Endothelial cell of umbilical vein (primary cell): ENCODE measurements around the gene ITPKB. TPM values are rescaled to one million over a fixed set of nuclear protein-coding genes. Genes with fewer than 3 reads are reported as not detected.

Experiments used
- Bru-seq: library from RNA; stranded (reverse); fragments of 400-500 nt; gene quantifications from one replicate; lab custom pipeline; 2021; lab: Mats Ljungman, UMichigan
- BruChase-seq, 2 experiments: library from RNA; stranded (reverse); fragments of 400-500 nt; gene quantifications; one replicate each; lab custom pipeline; 2021; lab: Mats Ljungman, UMichigan
- BruUV-seq: library from RNA; stranded (reverse); fragments of 400-500 nt; replicated peaks from 2 replicates; lab custom pipeline; 2021; lab: Mats Ljungman, UMichigan
- CTCF ChIA-PET: fragments of 300-600, 350-600 bp; sonication (Branson Sonifier 250); formaldehyde crosslinking; loops from one replicate; lab custom pipeline; 2021; ENCODE audit warnings: antibody characterized with exemption, inconsistent platforms; lab: Charles Lee
- POLR2A ChIA-PET: fragments of 300-600, 350-600 bp; sonication (Branson Sonifier 250); formaldehyde crosslinking; loops from one replicate; lab custom pipeline; 2021; ENCODE audit warnings: antibody characterized with exemption, inconsistent platforms; lab: Charles Lee
- DNase-seq: peaks from one replicate; pipeline ENCODE4 v3.0.0-alpha.2; 2011; ENCODE audit warnings: low read depth, low spot score
- FAIRE-seq: peaks from 2 replicates; lab custom pipeline; 2011; peaks lifted over from hg19 to GRCh38; lab: Jason Lieb, UNC
- H2AFZ ChIP-seq: 2 replicates; pipeline ENCODE4 v1.6.0; 2012; ENCODE audit warnings: low read depth, low read length, control low read depth, inconsistent platforms
- H3K27ac ChIP-seq: 2 replicates; pipeline ENCODE4 v1.5.1; 2011; ENCODE audit warnings: low read depth, mild to moderate bottlenecking, control low read depth, low read length, moderate library complexity; ENCODE audit not compliant: insufficient read depth
- H3K27me3 ChIP-seq, 2 experiments: 2 replicates each; pipeline versions ENCODE4 v1.6.0 to v1.6.1; 2011; ENCODE audit warnings: low read length in 2 of 2, mixed read lengths in 1 of 2; ENCODE audit not compliant: control insufficient read depth in 2 of 2, insufficient read depth in 2 of 2
- H3K36me3 ChIP-seq, 2 experiments: 2 replicates in 1 of 2; 3 replicates in 1 of 2; pipeline ENCODE4 v1.5.1; 2011; ENCODE audit warnings: low read length in 2 of 2, mild to moderate bottlenecking in 1 of 2, moderate library complexity in 1 of 2; ENCODE audit not compliant: control insufficient read depth in 2 of 2, insufficient read depth in 2 of 2; ENCODE audit errors: extremely low read depth in 1 of 2
- H3K4me1 ChIP-seq: 3 replicates; pipeline ENCODE4 v1.5.1; 2011; ENCODE audit warnings: mild to moderate bottlenecking, low read length; ENCODE audit not compliant: control insufficient read depth, insufficient read depth; ENCODE audit errors: extremely low read depth
- H3K4me2 ChIP-seq: 2 replicates; pipeline ENCODE4 v1.6.1; 2011; ENCODE audit warnings: low read length, control low read depth, mixed read lengths; ENCODE audit not compliant: insufficient read depth
- H3K4me3 ChIP-seq, 3 experiments: fragments of 200-600 bp in 1 of 3; sonication (generic), shearing (Covaris generic) in 1 of 3; replicated peaks in 1 of 3; 2 replicates each; pipeline ENCODE4 v1.5.1; 2011 to 2016; ENCODE audit warnings: control low read depth in 3 of 3, low read length in 3 of 3, mild to moderate bottlenecking in 2 of 3, inconsistent platforms in 1 of 3, low read depth in 1 of 3, moderate library complexity in 1 of 3; ENCODE audit not compliant: insufficient read depth in 1 of 3
- H3K79me2 ChIP-seq: 2 replicates; pipeline ENCODE4 v1.6.0; 2012; ENCODE audit warnings: low read length, inconsistent platforms; ENCODE audit not compliant: control insufficient read depth, insufficient read depth
- H3K9ac ChIP-seq: replicated peaks from 2 replicates; pipeline ENCODE3; 2011; ENCODE audit warnings: low read length, control low read depth; ENCODE audit not compliant: insufficient read depth; ENCODE audit errors: extremely low read depth
- H3K9me1 ChIP-seq: replicated peaks from 3 replicates; pipeline ENCODE4 v1.6.0; 2011; ENCODE audit warnings: mild to moderate bottlenecking, low read length; ENCODE audit not compliant: control insufficient read depth, insufficient read depth; ENCODE audit errors: extremely low read depth
- H3K9me3 ChIP-seq: replicated peaks from 2 replicates; pipeline ENCODE4 v1.5.1; 2012; ENCODE audit warnings: low read length, inconsistent platforms; ENCODE audit not compliant: control insufficient read depth, insufficient read depth
- H4K20me1 ChIP-seq: replicated peaks from 2 replicates; pipeline ENCODE3; 2011; ENCODE audit warnings: mild to moderate bottlenecking, low read length; ENCODE audit not compliant: control insufficient read depth, insufficient read depth; ENCODE audit errors: extremely low read depth
- EZH2 ChIP-seq: IDR thresholded peaks from 2 replicates; pipeline ENCODE4 v1.6.1; 2012; ENCODE audit warnings: borderline replicate concordance, low read depth, mild to moderate bottlenecking, moderate library complexity, low read length, inconsistent platforms; ENCODE audit not compliant: severe bottlenecking
- FOS ChIP-seq: IDR thresholded peaks from 2 replicates; pipeline ENCODE4 v1.6.1; 2011; ENCODE audit warnings: mild to moderate bottlenecking, low read length, moderate library complexity, borderline replicate concordance; ENCODE audit not compliant: insufficient read depth
- JUN ChIP-seq: IDR thresholded peaks from 2 replicates; pipeline ENCODE4 v1.6.1; 2011; ENCODE audit warnings: borderline replicate concordance, low read depth; ENCODE audit not compliant: insufficient read length, insufficient read depth
- MYC ChIP-seq: IDR thresholded peaks from one replicate; pipeline ENCODE4 v1.6.1; 2011; ENCODE audit warnings: mild to moderate bottlenecking, low read depth, low read length
- POLR2A ChIP-seq: IDR thresholded peaks from 2 replicates; pipeline ENCODE4 v1.6.1; 2012; ENCODE audit warnings: low read depth, mild to moderate bottlenecking, control low read depth, low read length
- POLR2AphosphoS5 ChIP-seq: IDR thresholded peaks from 2 replicates; pipeline ENCODE4 v1.6.1; 2012; ENCODE audit warnings: low read depth, mild to moderate bottlenecking, control low read depth, low read length, moderate library complexity; ENCODE audit not compliant: insufficient read depth
- dilution Hi-C: fragments of 300-500 bp; cut with MboI; formaldehyde crosslinking; loops from one replicate; pipeline ENCODE4 v1.15.0; 2019; ENCODE audit warnings: low sequenced_read_pairs; ENCODE audit not compliant: extremely low pct_ligation_motif_present
- intact Hi-C: fragments of 100-400 bp; cut with micrococcal nuclease; formaldehyde crosslinking; loops from one replicate; pipeline ENCODE4 v1.10.0; 2022
- long read RNA-seq: library from polyadenylated mRNA; stranded (forward); transcript quantifications from one replicate; pipeline ENCODE4 v2.0.0, GENCODE V29; 2021
- polyA minus RNA-seq, 3 experiments: library from RNA; depleted of rRNA, polyadenylated mRNA; stranded (reverse); fragments of >200 nt; gene quantifications; 1 replicate in 1 of 3; 2 replicates in 2 of 3; pipeline ENCODE4 v1.2.3, GENCODE V29; 2011
- polyA plus RNA-seq, 4 experiments: library from polyadenylated mRNA; depleted of rRNA in 3 of 4; stranded (reverse) in 3 of 4; unstranded in 1 of 4; fragments of >200 nt; gene quantifications; 2 replicates each; pipeline versions ENCODE4 v1.2.1 to v1.2.3, GENCODE V29; 2011 to 2012; ENCODE audit warnings: missing spikeins in 1 of 4
- total RNA-seq: library from RNA; stranded (reverse); gene quantifications from 2 replicates; pipeline ENCODE4 v1.2.3, GENCODE V29; 2021
- TF ChIP-seq, protein P1 (sequence below), 2 donors: IDR thresholded peaks; 1 replicate in 1 of 2; 2 replicates in 1 of 2; pipeline ENCODE4 v1.5.1; 2011; ENCODE audit warnings: low read length in 2 of 2, mild to moderate bottlenecking in 2 of 2, moderate library complexity in 2 of 2, control low read depth in 1 of 2, inconsistent platforms in 1 of 2, low read depth in 1 of 2; ENCODE audit not compliant: insufficient read depth in 1 of 2; ENCODE audit errors: extremely low read depth in 1 of 2
- TF ChIP-seq, protein P2 (sequence below): IDR thresholded peaks from 2 replicates; pipeline ENCODE4 v1.6.1; 2011; ENCODE audit not compliant: insufficient read depth, insufficient read length

ITPKB gene
- total RNA-seq (34.8 and 37.2 TPM in 2 replicates), polyA plus RNA-seq (7.2 and 7.7 TPM in 2 replicates), polyA minus RNA-seq (18.9 and 21.7 TPM in 2 replicates), Bru-seq, nascent RNA (percentile 75 among the genes with signal in this experiment), BruChase-seq, experiment 1, labeled RNA remaining after a 6-hour chase (percentile 75 among the genes with signal in this experiment), BruChase-seq, experiment 2, labeled RNA remaining after a 2-hour chase (percentile 73 among the genes with signal in this experiment)
- 5.2 and 6.4 TPM in 2 replicates for polyA plus RNA-seq (2011; cell fraction: cytosol; rRNA removed)
- polyA plus RNA-seq (2011; cell fraction: nucleus; rRNA removed) = 16.7 and 18.5 TPM in 2 replicates
- polyA plus RNA-seq (2012) = 8.2 and 9.9 TPM in 2 replicates
- 0.20 TPM for polyA minus RNA-seq (2011; cell fraction: cytosol; rRNA and poly(A)+ RNA removed)
- polyA minus RNA-seq (2011; cell fraction: nucleus; rRNA and poly(A)+ RNA removed) = 23.3 and 33.6 TPM in 2 replicates
- long read RNA-seq, full-length matches to known transcripts = 5 of 34 reads
- long read RNA-seq, partial matches to known transcripts = 6 of 34 reads
- long read RNA-seq, other reads (novel, unspliced or antisense) = 23 of 34 reads

DNA sequence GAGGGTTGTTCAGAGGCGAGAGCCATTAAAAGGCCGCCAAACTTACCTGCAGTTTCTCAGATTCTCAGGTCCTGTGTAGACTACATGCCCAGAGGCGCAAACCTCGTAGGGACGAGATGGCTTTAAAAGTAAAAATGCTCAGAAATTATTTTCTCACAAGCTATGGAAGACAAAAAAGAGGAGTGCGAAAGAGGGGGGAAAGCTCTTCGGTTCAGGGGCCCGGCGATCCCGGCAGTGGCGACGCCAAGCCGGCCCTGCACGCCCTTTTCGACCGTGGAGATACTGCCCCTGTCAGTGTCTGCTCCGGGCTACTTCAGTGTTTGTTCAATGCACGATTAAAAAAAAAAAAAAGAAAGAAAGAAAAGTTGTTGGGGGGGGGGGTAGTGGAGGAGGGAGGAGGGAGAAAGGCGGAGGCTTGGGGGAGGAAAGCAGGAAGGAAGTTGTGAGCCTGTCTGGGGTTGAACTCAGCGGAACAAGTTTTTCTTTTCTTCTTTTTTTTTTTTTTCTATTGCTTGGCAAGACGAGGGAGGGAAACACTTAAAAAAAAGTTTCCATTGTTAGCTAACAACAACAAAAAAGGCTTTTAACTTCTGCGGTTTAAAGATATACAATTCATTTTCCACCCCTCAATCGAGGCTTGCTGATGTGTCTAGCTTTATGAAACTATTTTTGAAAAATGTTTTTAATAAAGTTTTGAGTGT lies at the start of gene ITPKB:
Gene ITPKB, minus strand, starts transcription at position 288 of the 701 bp plus-strand sequence. CDS start 1,824 bp downstream, outside the sequence.
- ChIA-PET POLR2A (interaction anchor here (0.6 to 2.0 kb wide), 8 partner anchors 26 to 1049 kb away, joined by 4 to 10 read pairs (median 7); no protein-coding TSS in a partner anchor), CTCF (interaction anchor here (0.7 to 2.0 kb wide), 12 partner anchors 10 to 113 kb away, joined by 3 to 13 read pairs (median 4); no protein-coding TSS in a partner anchor)
- Histone ChIP-seq H3K9me3 (no peaks in the 10 kb centered on the region), H3K27me3 (no peaks in the 10 kb centered on the region), H3K4me1 (peaks cover 21% of the 10 kb centered on the region), H3K79me2 (peaks cover 18% of the 10 kb centered on the region), H3K9me1 (no peaks in the 10 kb centered on the region), H3K9ac (peak within 1 kb of the TSS; percentile 85), H3K27ac (peak within 1 kb of the TSS; percentile 90), H2AFZ (peak within 1 kb of the TSS; percentile 81), H3K4me3 (peak within 1 kb of the TSS; percentile 68 to 89 (median 70)), H4K20me1 (peaks cover under 1% of the 10 kb centered on the region), H3K36me3 (peaks cover 0 to 1% of the 10 kb centered on the region in 2 experiments), H3K4me2 (peak within 1 kb of the TSS; percentile 93)
- TSS peak; percentile 58 for BruUV-seq
- intact Hi-C loops = loop anchor here (1.0 to 10.0 kb wide), 6 partner anchors 40 to 206 kb away; partner anchors contain the start of gene COQ8A
- no peak for TF ChIP-seq EZH2
- TF ChIP-seq JUN = peak; percentile 28
- TF ChIP-seq, protein P1, sequence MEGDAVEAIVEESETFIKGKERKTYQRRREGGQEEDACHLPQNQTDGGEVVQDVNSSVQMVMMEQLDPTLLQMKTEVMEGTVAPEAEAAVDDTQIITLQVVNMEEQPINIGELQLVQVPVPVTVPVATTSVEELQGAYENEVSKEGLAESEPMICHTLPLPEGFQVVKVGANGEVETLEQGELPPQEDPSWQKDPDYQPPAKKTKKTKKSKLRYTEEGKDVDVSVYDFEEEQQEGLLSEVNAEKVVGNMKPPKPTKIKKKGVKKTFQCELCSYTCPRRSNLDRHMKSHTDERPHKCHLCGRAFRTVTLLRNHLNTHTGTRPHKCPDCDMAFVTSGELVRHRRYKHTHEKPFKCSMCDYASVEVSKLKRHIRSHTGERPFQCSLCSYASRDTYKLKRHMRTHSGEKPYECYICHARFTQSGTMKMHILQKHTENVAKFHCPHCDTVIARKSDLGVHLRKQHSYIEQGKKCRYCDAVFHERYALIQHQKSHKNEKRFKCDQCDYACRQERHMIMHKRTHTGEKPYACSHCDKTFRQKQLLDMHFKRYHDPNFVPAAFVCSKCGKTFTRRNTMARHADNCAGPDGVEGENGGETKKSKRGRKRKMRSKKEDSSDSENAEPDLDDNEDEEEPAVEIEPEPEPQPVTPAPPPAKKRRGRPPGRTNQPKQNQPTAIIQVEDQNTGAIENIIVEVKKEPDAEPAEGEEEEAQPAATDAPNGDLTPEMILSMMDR (IDR thresholded peaks at IDR 0.05; ENCODE audit: extremely low read depth in 1 of 2, insufficient read depth in 1 of 2, low read depth in 1 of 2, low read length in 2 of 2) = no peak
- peak; percentile 37 for TF ChIP-seq FOS
- peak; percentile 29 for TF ChIP-seq POLR2AphosphoS5
- TF ChIP-seq POLR2A = peak; percentile 34
- no peak for TF ChIP-seq MYC
- TF ChIP-seq, protein P2, sequence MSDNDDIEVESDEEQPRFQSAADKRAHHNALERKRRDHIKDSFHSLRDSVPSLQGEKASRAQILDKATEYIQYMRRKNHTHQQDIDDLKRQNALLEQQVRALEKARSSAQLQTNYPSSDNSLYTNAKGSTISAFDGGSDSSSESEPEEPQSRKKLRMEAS = no peak
- FAIRE-seq (peak; percentile 85), DNase-seq (peak; percentile 91)
- dilution Hi-C loops = no loop called here
